ENCODE measurements around the gene CAMK2N2.

CAMK2N2 gene

DNA sequence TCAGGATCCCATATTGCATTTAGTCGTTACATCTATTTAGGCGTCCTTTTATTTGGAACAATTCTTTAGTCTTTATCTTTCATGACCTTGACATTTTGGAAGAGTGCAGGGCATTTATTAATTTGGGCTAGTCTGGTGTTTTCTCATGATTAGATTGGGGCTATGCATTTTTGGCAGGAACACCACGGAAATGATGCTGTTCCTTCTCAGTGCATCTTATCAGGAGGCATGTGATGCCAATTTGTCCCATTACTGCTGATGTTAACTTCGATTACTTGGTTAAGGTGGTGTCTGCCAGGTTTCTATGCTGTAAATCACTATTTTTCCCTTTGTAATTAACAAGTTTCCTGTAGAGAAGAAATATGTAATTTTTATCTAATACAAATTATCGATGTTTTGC, 50.1 kb downstream of the CAMK2N2 start:
- Histone ChIP-seq H3K4me1 (ENCODE audit: insufficient read depth, poor library complexity, severe bottlenecking) (no peaks in the 10 kb centered on the region), H3K36me3 (ENCODE audit: low read depth) (no peaks in the 10 kb centered on the region), H3K4me3 (ENCODE audit: severe bottlenecking) (no peak overlapping the region), H3K27me3 (ENCODE audit: insufficient read depth, poor library complexity, severe bottlenecking) (no peaks in the 10 kb centered on the region), H3K9me3 (ENCODE audit: severe bottlenecking) (no peaks in the 10 kb centered on the region), H3K27ac (ENCODE audit: poor library complexity, severe bottlenecking) (no peak overlapping the region)
- no peak for DNase-seq (ENCODE audit: low spot score)
- no peak for ATAC-seq (ENCODE audit: low read depth)
- no peak for TF ChIP-seq CTCF (IDR thresholded peaks at IDR 0.05; ENCODE audit: poor library complexity, severe bottlenecking)
